ENCODE data around the gene FAM20C. TPM values are rescaled to one million over a fixed set of nuclear protein-coding genes. Genes with fewer than 3 reads are reported as not detected.

FAM20C gene
- total RNA-seq, 1 donor from 2014 or later, result 0.70 TPM

DNA sequence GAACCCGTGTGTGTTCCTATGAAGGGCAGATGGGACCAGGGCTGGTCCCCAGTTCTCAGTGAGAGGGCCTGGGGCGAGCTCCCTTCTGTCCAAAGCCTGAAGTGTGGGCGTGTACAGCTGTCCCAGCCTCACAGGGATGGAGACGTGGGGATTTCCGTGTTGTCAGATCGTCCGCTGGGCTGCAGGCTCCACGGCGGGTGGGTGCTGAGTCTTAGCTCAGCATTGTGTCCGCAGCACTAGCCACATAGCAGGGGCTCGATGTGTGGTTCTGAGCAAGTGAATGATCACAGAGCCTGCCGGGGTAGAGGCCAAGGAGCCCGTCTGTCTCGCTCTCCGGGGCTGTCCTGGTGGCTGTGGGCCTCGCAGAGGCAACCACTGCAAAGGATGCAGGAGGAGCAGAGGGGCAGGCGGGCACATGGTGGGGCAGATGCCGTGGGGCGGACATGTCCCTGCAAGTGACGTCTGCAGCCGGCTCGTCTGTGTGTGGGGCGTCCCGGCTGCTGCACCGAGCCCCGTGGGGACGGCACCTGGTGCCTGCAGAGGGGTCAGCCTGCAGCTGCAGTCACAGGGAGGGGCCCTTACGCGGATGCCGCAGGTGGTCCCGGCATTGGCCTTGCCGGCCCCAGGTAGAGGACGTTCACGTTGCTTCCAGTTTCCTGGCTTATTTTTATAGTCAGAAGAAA lies 30.9 kb downstream of the FAM20C start:
- intact Hi-C loops (cut with micrococcal nuclease), result no loop called here

- intact Hi-C loops (cut with micrococcal nuclease), result no loop called here
Measured at GRCh38 chr7:223861-224260, 31.5 kb downstream of the FAM20C start.

- intact Hi-C loops (cut with micrococcal nuclease), result no loop called here
Measured at GRCh38 chr7:226281-226895, 34.0 kb downstream of the FAM20C start.

GRCh38 chr7:227926-228325 lies 35.6 kb downstream of the FAM20C start:
- intact Hi-C loops (cut with micrococcal nuclease), result no loop called here

DNA sequence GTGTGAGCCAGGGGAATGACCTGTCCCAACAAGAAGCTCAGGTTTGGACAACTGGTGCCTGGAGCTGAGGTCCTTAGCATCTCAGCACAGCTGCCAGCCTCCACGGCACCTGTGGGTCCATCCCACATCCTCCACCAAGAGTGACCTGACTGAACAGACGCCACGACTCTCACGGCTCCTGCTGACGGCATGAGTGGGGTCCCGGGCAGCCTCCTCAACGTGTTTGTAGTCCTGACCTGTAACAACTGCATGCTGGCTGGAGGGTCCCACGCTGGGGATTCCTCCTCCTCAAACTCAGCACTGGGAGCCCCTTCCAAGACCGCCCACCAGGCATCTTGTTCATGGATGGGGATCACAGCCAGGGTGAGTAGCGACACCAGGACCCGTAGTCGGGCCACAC lies 36.2 kb downstream of the FAM20C start:
- intact Hi-C loops (cut with micrococcal nuclease), result no loop called here

- intact Hi-C loops (cut with micrococcal nuclease), result no loop called here
Measured at GRCh38 chr7:229184-229964, 37.0 kb downstream of the FAM20C start.

DNA sequence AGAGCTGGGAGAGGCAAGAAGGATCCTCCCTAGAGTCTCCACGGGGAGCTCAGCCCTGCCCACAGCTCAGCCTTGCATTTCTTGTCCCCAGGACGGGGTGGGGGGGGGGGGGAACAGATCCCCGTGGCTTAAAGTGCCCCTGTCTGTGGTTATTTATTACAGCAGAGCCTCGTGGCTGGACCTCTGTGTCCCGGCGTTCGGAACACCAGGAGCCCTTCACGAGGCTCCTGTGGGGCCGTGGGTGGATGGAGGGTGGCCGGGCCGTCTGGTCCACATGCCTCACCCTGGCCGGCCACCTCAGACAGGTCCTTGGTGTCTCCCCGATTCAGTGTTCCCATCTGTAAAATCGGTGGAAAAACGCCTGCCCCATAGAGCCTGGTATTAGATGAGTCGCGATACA lies 37.9 kb downstream of the FAM20C start:
- intact Hi-C loops (cut with micrococcal nuclease), result no loop called here

DNA sequence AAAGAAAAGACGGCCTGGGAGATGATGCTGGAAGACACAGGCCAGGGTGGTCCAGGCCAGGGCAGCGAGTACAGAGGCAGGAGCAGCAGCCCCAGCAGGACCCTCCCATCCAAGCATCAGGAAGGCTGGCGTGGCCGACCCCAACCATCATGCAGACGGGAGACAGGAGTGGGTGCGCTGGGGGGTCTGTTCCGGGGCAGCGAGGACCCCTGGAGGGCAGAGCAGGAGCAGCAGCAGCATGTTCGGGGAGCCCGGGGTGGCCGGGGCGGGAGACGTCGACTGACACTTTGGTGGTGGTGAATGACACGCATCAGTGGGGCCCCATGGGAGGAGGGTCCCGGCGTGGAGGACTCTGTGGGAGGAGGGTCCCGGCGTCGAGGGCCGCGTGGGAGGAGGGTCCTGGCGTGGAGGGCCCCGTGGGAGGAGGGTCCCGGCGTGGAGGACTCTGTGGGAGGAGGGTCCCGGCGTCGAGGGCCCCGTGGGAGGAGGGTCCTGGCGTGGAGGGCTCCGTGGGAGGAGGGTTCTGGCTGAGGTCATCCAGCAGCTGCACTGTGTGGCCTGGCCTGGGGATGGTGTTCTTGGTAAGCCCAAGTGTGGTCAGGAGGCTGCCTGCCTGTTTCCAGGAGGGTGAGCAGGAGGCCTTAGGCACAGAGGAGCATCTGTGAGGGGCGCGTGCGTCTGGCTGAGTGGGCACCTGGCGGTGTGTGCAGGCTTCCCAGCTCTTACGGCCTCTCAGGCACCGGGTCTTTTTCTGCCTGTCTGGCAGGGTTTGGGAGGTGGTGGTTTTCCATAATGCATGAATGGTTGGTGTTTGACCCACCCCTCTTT lies 38.9 kb downstream of the FAM20C start:
- intact Hi-C loops (cut with micrococcal nuclease), result no loop called here

DNA sequence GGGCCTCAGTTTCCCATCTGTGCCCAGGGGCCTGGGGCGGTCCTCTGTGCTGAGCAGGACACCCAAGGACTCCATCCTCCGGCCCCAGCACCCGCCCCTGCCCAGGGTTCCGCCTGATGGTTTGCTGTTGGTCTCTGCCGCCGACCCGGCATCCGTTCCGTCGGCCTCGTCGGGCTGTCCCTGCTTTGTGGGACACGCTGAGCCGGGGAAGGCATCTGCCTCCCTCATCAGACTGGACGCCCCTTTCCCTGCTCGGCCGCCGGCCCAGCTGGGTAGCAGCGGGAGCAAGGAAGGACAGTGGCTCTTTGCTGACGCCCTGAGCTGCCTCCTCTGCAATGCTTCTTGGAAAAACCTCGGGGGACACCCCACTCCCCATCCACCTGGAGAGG lies 39.5 kb downstream of the FAM20C start:
- intact Hi-C loops (cut with micrococcal nuclease), result no loop called here

DNA sequence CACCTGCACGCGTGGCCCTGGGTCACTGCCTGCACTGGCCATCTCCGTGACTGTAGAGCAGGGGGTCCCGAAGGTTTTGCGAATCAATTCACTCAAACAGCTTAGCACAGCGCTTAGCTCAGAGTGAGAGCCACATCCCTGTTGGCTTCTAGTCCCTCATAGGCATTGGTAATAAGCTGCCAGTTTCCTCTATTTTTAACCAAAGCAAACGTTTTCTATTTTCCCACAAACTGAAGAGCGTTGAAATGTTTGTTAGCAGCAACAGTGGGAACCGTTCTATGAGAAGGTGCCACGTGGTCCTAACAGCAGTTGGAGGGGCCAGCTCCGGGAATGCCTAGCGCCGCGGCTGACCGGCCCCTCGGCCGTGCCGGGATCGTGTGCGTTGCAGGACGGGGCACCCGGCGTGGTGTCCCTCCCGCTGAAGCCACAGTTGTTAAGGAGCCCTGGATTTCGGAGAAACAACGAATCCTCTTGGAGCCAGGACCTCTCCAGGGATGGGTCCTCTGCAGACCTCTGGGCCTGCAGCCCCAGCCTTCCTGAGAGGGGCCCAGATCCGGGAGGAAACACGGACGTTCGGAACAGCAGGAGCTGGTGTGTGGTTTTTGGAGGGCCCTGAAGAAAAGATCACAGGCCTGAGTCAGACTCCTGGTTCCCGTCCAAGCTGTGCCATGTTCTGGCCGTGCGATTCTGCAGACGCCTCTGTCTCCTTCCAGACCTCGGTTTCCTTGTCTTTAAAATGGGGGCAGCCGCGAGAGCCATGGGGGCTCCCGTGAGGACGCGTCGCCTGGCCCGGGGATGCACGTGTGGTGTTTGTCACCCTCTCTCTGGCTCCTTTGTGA lies 40.3 kb downstream of the FAM20C start:
- intact Hi-C loops (cut with micrococcal nuclease), result no loop called here

DNA sequence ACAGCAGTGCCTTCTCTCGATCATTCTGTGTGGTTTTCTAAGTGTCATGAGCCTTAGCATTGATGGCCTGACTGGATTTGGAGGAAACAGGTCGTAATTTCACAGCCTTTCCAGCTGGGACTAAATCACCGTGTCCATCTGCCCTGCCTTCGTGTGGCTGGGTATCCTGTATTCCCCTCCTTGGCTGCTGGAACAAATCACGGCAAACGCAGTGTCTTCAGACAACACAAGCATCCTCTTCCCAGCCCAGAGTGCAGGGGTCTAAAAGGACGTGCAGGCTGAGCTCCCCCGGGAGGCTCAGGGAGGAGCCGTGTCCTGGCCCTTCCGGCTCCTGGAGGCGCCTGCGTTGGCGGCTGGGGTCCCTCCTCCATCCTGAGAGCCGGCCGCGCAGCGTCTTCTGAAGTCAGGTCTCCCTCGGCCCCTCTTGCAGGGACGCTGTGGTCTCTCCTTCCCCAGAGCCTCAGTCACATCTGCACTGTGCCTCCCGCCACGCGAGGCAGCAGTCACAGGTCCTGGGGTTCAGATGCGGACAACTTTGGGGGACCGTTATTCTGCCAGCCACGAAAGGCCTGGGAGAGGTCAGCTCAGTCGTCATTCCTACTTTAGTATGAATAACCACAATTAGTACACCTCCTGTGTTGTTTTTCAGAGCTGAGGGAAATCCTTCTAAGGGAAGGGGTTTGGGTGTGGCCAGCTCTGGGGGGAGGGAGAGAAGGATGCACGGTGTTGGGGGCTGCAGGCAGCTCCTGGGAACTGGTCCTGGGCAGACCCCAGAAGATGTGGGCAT lies 41.1 kb downstream of the FAM20C start:
- intact Hi-C loops (cut with micrococcal nuclease), result no loop called here

DNA sequence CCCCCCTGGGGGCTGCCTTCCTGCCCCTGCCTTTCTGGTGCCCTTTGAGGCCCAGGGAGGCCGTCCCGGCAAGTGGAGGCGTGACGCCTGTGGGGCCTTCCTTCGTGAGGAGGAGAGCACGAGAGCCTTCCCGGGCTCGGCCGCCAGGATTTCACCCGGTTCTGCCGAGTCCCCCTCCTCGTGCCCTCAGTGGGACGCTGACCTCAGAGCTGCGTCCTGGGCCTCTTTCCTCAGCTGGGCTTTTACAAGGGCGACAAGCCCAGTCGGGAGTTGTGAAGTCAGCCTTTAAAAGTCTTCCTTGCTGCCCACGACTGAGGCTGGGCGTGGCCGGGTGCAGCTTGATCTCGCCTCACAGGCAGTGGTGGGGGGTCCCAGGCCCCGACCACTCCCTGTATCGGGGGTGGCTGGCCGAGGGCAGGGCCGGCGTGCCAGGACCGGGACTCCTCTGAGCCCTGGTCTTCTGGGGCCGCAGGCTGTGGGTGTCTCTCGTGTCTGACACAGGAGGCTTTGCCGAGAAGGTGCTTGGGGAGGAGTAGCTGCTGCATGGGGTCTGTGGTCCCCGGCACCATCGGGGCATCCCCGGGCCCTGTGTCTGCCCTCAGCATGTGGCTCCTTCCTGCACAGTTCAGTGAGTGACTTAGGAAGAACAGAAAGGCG lies 41.8 kb downstream of the FAM20C start:
- intact Hi-C loops (cut with micrococcal nuclease), result no loop called here

GRCh38 chr7:234708-235553 lies 42.6 kb downstream of the FAM20C start:
- intact Hi-C loops (cut with micrococcal nuclease), result no loop called here

GRCh38 chr7:235576-236395 lies 43.4 kb downstream of the FAM20C start:
- intact Hi-C loops (cut with micrococcal nuclease), result no loop called here

GRCh38 chr7:236967-237366 lies 44.6 kb downstream of the FAM20C start:
- intact Hi-C loops (cut with micrococcal nuclease), result no loop called here

DNA sequence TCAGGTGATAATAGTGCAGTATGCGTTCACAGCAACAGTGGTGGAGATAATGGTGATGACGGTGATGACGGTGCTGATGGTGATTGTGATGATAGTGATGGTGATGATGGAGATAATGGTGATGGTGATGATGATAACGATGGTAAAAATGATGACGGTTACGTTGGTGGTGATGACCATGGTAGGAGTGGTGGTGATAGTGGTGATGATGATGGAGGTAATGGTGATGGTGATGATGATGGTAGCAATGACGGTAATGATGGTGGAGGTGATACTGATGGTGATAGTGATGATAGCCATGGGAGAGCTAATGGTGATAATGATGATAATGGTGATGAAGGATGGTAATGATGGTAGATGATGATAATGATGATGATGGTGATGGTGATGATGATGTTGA lies 45.0 kb downstream of the FAM20C start:
- intact Hi-C loops (cut with micrococcal nuclease), result no loop called here

- intact Hi-C loops (cut with micrococcal nuclease), result no loop called here
Measured at GRCh38 chr7:240146-240676, 47.8 kb downstream of the FAM20C start.
